Neural cell (in vitro differentiated cells): ENCODE data around the gene RDH11. TPM values are rescaled to one million over a fixed set of nuclear protein-coding genes. Genes with fewer than 3 reads are reported as not detected.

Source experiments
- polyA plus RNA-seq: library from polyadenylated mRNA; depleted of rRNA; stranded (reverse); fragments of >200 nt; gene quantifications from 2 replicates; pipeline ENCODE4 v1.2.3, GENCODE V29; 2014
- small RNA-seq, 3 experiments: library from RNA; depleted of rRNA; stranded (forward); fragments of <200 nt; gene quantifications; one replicate each; pipeline ENCODE3, GENCODE V24; 2012

RDH11 gene
- polyA plus RNA-seq, 1 donor from 2014 or later: 190 TPM

Small RNA genes lying within 50 kb of the gene (small RNA-seq; reads per million reads assigned to genes)
- gene AL049779.3 (0 reads per million in 3 experiments), gene RN7SL369P (0 reads per million in 3 experiments), gene RNA5SP386 (0 reads per million in 3 experiments)

Other genes starting within 250 kb of the RDH11 start
- 4.2 and 7.9 TPM in 2 replicates for gene TMEM229B, start 207.0 kb downstream of the RDH11 start, polyA plus RNA-seq
- 32.1 and 34.1 TPM in 2 replicates for gene PLEKHH1, start 162.5 kb downstream of the RDH11 start, polyA plus RNA-seq
- gene PIGH, start 95.5 kb downstream of the RDH11 start, polyA plus RNA-seq: 75.1 and 91.8 TPM in 2 replicates
- gene ARG2, start 75.8 kb downstream of the RDH11 start, polyA plus RNA-seq: 204 and 215 TPM in 2 replicates
- 78.6 and 87.1 TPM in 2 replicates for gene VTI1B, start 21.1 kb downstream of the RDH11 start, polyA plus RNA-seq
- gene RDH12, start 6.1 kb upstream of the RDH11 start, polyA plus RNA-seq: 0.56 TPM in 1 of 2 replicates, not detected in the other
- gene ZFYVE26, start 120.8 kb upstream of the RDH11 start, polyA plus RNA-seq: 8.5 and 10.7 TPM in 2 replicates
- gene RAD51B, start 124.0 kb upstream of the RDH11 start, polyA plus RNA-seq: 0.38 and 3.1 TPM in 2 replicates